GM20000 (cell line): ENCODE data around the gene TEP1.

Source experiments
- DNase-seq: peaks from one replicate; pipeline ENCODE4 v3.0.0; 2012; ENCODE audit warnings: low spot score
- CTCF ChIP-seq: IDR thresholded peaks from 2 replicates; pipeline ENCODE4 v1.5.1; 2012; ENCODE audit warnings: mild to moderate bottlenecking, control low read depth; ENCODE audit errors: extremely low read depth, missing control alignments

The TEP1 gene

GRCh38 chr14:20427231-20428009 lies 14.1 kb upstream of the TEP1 start:
- TF ChIP-seq CTCF, result no peak
- peak; percentile 78 for DNase-seq

- no peak for TF ChIP-seq CTCF
- DNase-seq, result no peak
These were observed 11.6 kb upstream of the TEP1 start for GRCh38 chr14:20424851-20425250.

- TF ChIP-seq CTCF, result no peak
- DNase-seq, result no peak
These were observed 9.6 kb upstream of the TEP1 start for GRCh38 chr14:20422886-20423285.

GRCh38 chr14:20421267-20421666 lies 8.0 kb upstream of the TEP1 start:
- no peak for TF ChIP-seq CTCF
- no peak for DNase-seq

GRCh38 chr14:20419419-20419818 lies 6.1 kb upstream of the TEP1 start:
- DNase-seq, result no peak
- no peak for TF ChIP-seq CTCF

- DNase-seq, result no peak
These were observed 5.2 kb upstream of the TEP1 start for GRCh38 chr14:20418501-20418909.

More at GRCh38 chr14:20418501-20418909, 5.2 kb upstream of the TEP1 start:
- no peak for TF ChIP-seq CTCF
